Measurements from ENCODE around the gene NUP54.

DNA sequence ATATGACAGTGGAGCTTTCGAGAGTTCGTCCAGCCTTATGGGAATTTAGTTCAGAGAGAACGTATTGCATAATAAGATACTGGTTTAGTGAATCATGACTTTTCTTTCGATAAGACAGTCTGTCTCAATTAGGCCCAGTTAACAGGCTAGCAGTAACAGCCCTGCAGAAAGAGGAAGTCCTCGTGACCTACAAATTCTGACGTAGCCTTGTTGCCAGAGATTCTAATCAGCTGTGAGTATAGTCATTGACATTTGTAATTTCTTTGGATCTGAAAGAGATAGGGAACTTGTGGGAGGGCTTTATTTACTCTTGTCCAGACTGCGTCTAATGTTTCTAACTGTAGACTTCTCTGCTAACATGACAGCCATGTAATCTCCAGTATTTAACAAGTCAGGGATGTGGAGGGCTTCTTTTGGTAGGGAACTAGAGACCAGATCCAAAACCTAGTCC lies 57.9 kb downstream of the NUP54 start:
- TF ChIP-seq EZH2 (IDR thresholded peaks at IDR 0.05; ENCODE audit: borderline replicate concordance, low read depth, low read length, severe bottlenecking) = no peak
- no peak for TF ChIP-seq CTCF (IDR thresholded peaks at IDR 0.05; ENCODE audit: borderline replicate concordance, extremely low read depth, low read length, poor library complexity, severe bottlenecking)

Measured in DND-41 (cell line).